DOHH2 (cell line): Measurements from ENCODE around the gene PODXL.

Experiments used
- H3F3A ChIP-seq: fragments of 200-600 bp; sonication (generic), shearing (Covaris generic); 2 replicates; pipeline ENCODE4 v1.6.0; 2016; ENCODE audit warnings: antibody characterized with exemption, mild to moderate bottlenecking; ENCODE audit not compliant: control insufficient read depth, insufficient read depth
- H3K27ac ChIP-seq: fragments of 200-600 bp; sonication (generic); 2 replicates; pipeline ENCODE4 v1.5.1; 2014; ENCODE audit warnings: low read depth, mild to moderate bottlenecking, low read length, moderate library complexity
- H3K27me3 ChIP-seq: fragments of 200-600 bp; sonication (generic); 2 replicates; pipeline ENCODE4 v1.6.1; 2014; ENCODE audit warnings: mild to moderate bottlenecking, low read length, mixed read lengths; ENCODE audit not compliant: control insufficient read depth
- H3K36me3 ChIP-seq: fragments of 200-600 bp; sonication (generic); 2 replicates; pipeline ENCODE4 v1.6.1; 2014; ENCODE audit warnings: mild to moderate bottlenecking, low read length, moderate library complexity, mixed read lengths; ENCODE audit not compliant: control insufficient read depth
- H3K4me1 ChIP-seq: fragments of 200-600 bp; sonication (generic); 2 replicates; pipeline ENCODE4 v1.6.1; 2014; ENCODE audit warnings: mild to moderate bottlenecking, low read length, mixed read lengths; ENCODE audit not compliant: control insufficient read depth
- H3K4me2 ChIP-seq: fragments of 200-600 bp; sonication (generic); 2 replicates; pipeline ENCODE4 v1.6.0; 2014; ENCODE audit warnings: mild to moderate bottlenecking, low read length, moderate library complexity
- H3K4me3 ChIP-seq: fragments of 200-600 bp; sonication (generic); 2 replicates; pipeline ENCODE4 v1.5.1; 2014; ENCODE audit warnings: mild to moderate bottlenecking, low read length, mixed read lengths
- H3K79me2 ChIP-seq: fragments of 200-600 bp; sonication (generic); 2 replicates; pipeline ENCODE4 v1.6.1; 2014; ENCODE audit warnings: mild to moderate bottlenecking, low read length, mixed read lengths; ENCODE audit not compliant: control insufficient read depth
- H3K9me2 ChIP-seq: fragments of 200-600 bp; sonication (generic); replicated peaks from 2 replicates; pipeline ENCODE4 v1.6.1; 2014; ENCODE audit warnings: mild to moderate bottlenecking, low read length, mixed read lengths; ENCODE audit not compliant: control insufficient read depth
- H3K9me3 ChIP-seq: fragments of 200-600 bp; sonication (generic); 2 replicates; pipeline ENCODE4 v1.6.1; 2014; ENCODE audit warnings: antibody characterized with exemption, low read length, mixed read lengths; ENCODE audit not compliant: control insufficient read depth, insufficient read depth
- H4K20me1 ChIP-seq: fragments of 200-600 bp; sonication (generic); 2 replicates; pipeline ENCODE4 v1.6.0; 2014; ENCODE audit warnings: low read depth, mild to moderate bottlenecking, antibody characterized with exemption, low read length, moderate library complexity; ENCODE audit not compliant: control insufficient read depth, insufficient read depth
- EZH2phosphoT487 ChIP-seq: fragments of 200-600 bp; sonication (generic); IDR thresholded peaks from 2 replicates; pipeline ENCODE4 v1.6.1; 2017; ENCODE audit warnings: borderline replicate concordance, mild to moderate bottlenecking, antibody characterized with exemption, low read length, moderate library complexity, mixed read lengths
- TF ChIP-seq, protein P1 (sequence below): fragments of 200-600 bp; sonication (generic); IDR thresholded peaks from one replicate; pipeline ENCODE4 v1.5.1; 2014; ENCODE audit warnings: antibody characterized with exemption, mild to moderate bottlenecking, low read depth, low read length; ENCODE audit not compliant: poor library complexity, severe bottlenecking

Gene PODXL

DNA sequence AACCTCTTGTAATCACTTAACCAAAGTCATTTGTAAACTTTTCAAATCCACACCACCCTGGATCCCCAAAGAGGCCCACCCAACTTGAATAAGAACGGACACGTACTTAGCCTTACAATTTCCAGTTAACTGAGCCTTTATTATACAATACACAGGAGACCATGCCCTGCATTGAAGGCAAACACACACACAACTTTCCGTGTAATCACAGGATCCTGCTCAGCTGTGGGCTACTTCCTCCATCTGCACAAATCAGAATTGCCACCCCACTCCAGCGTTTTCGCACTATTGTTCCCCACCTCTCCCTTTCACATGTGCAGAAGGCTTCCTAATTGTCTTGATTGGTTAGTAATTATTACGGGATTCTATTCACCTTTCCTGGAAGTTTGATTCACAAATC lies 12.1 kb upstream of the PODXL start:
- TF ChIP-seq EZH2phosphoT487, result no peak
- TF ChIP-seq, protein P1, sequence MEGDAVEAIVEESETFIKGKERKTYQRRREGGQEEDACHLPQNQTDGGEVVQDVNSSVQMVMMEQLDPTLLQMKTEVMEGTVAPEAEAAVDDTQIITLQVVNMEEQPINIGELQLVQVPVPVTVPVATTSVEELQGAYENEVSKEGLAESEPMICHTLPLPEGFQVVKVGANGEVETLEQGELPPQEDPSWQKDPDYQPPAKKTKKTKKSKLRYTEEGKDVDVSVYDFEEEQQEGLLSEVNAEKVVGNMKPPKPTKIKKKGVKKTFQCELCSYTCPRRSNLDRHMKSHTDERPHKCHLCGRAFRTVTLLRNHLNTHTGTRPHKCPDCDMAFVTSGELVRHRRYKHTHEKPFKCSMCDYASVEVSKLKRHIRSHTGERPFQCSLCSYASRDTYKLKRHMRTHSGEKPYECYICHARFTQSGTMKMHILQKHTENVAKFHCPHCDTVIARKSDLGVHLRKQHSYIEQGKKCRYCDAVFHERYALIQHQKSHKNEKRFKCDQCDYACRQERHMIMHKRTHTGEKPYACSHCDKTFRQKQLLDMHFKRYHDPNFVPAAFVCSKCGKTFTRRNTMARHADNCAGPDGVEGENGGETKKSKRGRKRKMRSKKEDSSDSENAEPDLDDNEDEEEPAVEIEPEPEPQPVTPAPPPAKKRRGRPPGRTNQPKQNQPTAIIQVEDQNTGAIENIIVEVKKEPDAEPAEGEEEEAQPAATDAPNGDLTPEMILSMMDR, result no peak
- no peaks in the 10 kb centered on the region for H3K9me2 ChIP-seq
- no peaks in the 10 kb centered on the region for H3K4me1 ChIP-seq
- no peak overlapping the region for H3K27ac ChIP-seq
- no peaks in the 10 kb centered on the region for H3F3A ChIP-seq
- H3K36me3 ChIP-seq, result no peaks in the 10 kb centered on the region
- H3K4me2 ChIP-seq, result no peak overlapping the region
- H4K20me1 ChIP-seq, result no peaks in the 10 kb centered on the region
- no peaks in the 10 kb centered on the region for H3K79me2 ChIP-seq
- peaks cover 11% of the 10 kb centered on the region; the same call in 1 of the 2 replicates for H3K27me3 ChIP-seq
- no peak overlapping the region for H3K4me3 ChIP-seq
- H3K9me3 ChIP-seq, result no peaks in the 10 kb centered on the region

DNA sequence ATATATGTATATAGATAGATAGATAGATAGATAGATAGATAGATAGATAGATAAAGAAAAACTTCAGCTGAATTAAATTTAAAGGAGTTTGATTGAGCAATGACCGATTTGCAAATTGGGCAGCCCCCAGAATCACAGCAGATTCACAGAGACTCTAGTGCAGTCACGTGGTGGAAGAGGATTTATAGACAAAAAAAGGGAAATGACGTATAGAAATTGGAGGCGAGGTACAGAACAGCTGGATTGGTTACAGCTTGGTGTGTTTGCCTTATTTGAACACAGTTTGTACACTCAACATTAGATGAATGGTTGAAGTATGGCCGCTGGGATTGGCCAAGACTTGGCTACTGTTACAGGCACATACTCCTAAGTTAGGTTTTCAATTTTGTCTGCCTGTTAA lies 8.2 kb upstream of the PODXL start:
- TF ChIP-seq EZH2phosphoT487, result no peak
- TF ChIP-seq, protein P1, result no peak
- H3K9me2 ChIP-seq, result no peaks in the 10 kb centered on the region
- H3K4me1 ChIP-seq, result no peaks in the 10 kb centered on the region
- no peaks in the 10 kb centered on the region for H3F3A ChIP-seq
- no peak overlapping the region for H3K4me2 ChIP-seq
- H3K9me3 ChIP-seq, result no peaks in the 10 kb centered on the region
- no peaks in the 10 kb centered on the region for H3K36me3 ChIP-seq
- no peak overlapping the region for H3K27ac ChIP-seq
- H3K4me3 ChIP-seq, result no peak overlapping the region
- H3K79me2 ChIP-seq, result no peaks in the 10 kb centered on the region
- peaks cover 38% of the 10 kb centered on the region for H3K27me3 ChIP-seq
- no peaks in the 10 kb centered on the region for H4K20me1 ChIP-seq

DNA sequence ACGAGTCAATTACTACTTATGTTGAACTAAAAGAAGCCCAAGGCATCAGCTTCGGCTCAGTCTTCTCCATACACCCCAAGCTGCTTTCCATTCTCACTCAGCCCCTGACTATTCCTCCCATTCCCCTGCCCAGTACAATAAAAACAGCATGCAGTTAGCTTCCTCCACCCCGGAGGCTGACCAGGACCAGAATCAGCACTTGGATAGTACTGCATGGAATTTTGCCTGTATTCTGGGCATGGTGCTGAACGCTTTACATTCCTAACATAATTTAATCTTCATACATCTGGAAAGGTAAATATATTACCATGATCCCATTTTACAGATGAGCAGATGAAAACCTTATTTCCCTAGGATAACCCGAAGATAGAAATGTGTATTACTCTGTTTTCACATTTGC lies 7.5 kb upstream of the PODXL start:
- H3F3A ChIP-seq, result no peaks in the 10 kb centered on the region
- no peaks in the 10 kb centered on the region for H3K4me1 ChIP-seq
- no peak overlapping the region for H3K4me2 ChIP-seq
- H3K79me2 ChIP-seq, result no peaks in the 10 kb centered on the region
- no peaks in the 10 kb centered on the region for H3K9me2 ChIP-seq
- H3K4me3 ChIP-seq, result no peak overlapping the region
- H3K9me3 ChIP-seq, result no peaks in the 10 kb centered on the region
- no peaks in the 10 kb centered on the region for H4K20me1 ChIP-seq
- no peaks in the 10 kb centered on the region for H3K36me3 ChIP-seq
- TF ChIP-seq EZH2phosphoT487, result no peak
- TF ChIP-seq, protein P1, result no peak
- H3K27me3 ChIP-seq, result peaks cover 37% of the 10 kb centered on the region
- no peak overlapping the region for H3K27ac ChIP-seq

DNA sequence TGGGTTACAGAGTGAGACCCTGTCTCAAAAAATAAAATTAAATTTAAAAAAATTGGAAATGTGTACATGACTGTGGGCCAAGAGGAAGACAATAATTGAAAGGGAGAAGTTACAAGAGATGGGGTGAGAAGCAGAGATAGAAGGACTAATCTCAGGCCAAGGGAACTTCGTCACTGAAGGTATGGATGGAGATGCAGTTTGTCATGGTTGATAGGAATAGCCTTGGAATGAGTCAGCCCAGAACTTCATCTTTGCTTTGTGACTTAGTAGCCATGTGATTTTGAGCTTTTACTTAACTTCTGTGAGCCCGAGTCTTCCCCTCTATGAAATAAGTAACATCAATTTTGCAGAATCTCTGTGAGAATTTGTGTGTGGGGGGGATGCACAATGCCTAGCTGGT lies 6.5 kb upstream of the PODXL start:
- TF ChIP-seq, protein P1, result no peak
- no peak for TF ChIP-seq EZH2phosphoT487
- Histone ChIP-seq H3K4me2 (no peak overlapping the region), H3K4me1 (no peaks in the 10 kb centered on the region), H3K9me2 (no peaks in the 10 kb centered on the region), H3K79me2 (no peaks in the 10 kb centered on the region), H4K20me1 (no peaks in the 10 kb centered on the region), H3F3A (no peaks in the 10 kb centered on the region), H3K4me3 (no peak overlapping the region), H3K36me3 (no peaks in the 10 kb centered on the region), H3K9me3 (no peaks in the 10 kb centered on the region), H3K27me3 (peaks cover 44% of the 10 kb centered on the region), H3K27ac (no peak overlapping the region)
